ENCODE data around the gene SPEM2. TPM values are rescaled to one million over a fixed set of nuclear protein-coding genes. Genes with fewer than 3 reads are reported as not detected.

Gene SPEM2
- polyA plus RNA-seq, 1 of the 3 experiments (the other 2 are of a cell fraction): not detected

- WGBS (ENCODE audit: low lambda C conversion rate): 78% methylated on average over 9 of the region's 10 CpGs
Observed at GRCh38 chr17:7429722-7430121, 4.3 kb downstream of the SPEM2 start.

GRCh38 chr17:7431231-7431630, 5.8 kb downstream of the SPEM2 start:
- CTCF ChIA-PET: interaction anchor here (1.1 kb wide), 1 partner anchor 75 kb away, joined by 3 read pairs; no protein-coding TSS in a partner anchor
- WGBS (ENCODE audit: low lambda C conversion rate): 60% methylated on average over 1 of the region's 1 CpG
- TF ChIP-seq GABPA (IDR thresholded peaks at IDR 0.05; ENCODE audit: low read depth) (no peak), MEF2A (IDR thresholded peaks at IDR 0.05; ENCODE audit: borderline replicate concordance, low read depth) (no peak), MAX (IDR thresholded peaks at IDR 0.05; ENCODE audit: low read depth) (no peak), SIN3A (IDR thresholded peaks at IDR 0.05; ENCODE audit: borderline replicate concordance, low read depth, low read length) (no peak), REST (IDR thresholded peaks at IDR 0.05; ENCODE audit: low read depth, low read length) (no peak), TEAD4 (IDR thresholded peaks at IDR 0.05; ENCODE audit: borderline replicate concordance, insufficient read depth) (no peak), RCOR1 (IDR thresholded peaks at IDR 0.05; ENCODE audit: low read length) (no peak), PBX3 (IDR thresholded peaks at IDR 0.05) (no peak)

More at GRCh38 chr17:7429722-7430121, 4.3 kb downstream of the SPEM2 start:
- H3K4me1 ChIP-seq (ENCODE audit: control insufficient read depth in 1 of 2, insufficient read depth in 2 of 2, low read depth in 1 of 2, low read length in 1 of 2): no peaks in the 10 kb centered on the region
- DNase-seq: no peak
- no peak overlapping the region for H2AFZ ChIP-seq (ENCODE audit: low read depth)
- H3K79me2 ChIP-seq (ENCODE audit: insufficient read depth): no peaks in the 10 kb centered on the region
- H3K9me2 ChIP-seq: no peaks in the 10 kb centered on the region
- no peaks in the 10 kb centered on the region for H4K20me1 ChIP-seq (ENCODE audit: insufficient read depth)
- H3F3A ChIP-seq (replicated peaks; ENCODE audit: insufficient read depth): peaks cover 6% of the 10 kb centered on the region
- POLR2A ChIA-PET: no interaction called here
- no peaks in the 10 kb centered on the region for H3K9me3 ChIP-seq
- H3K27ac ChIP-seq (ENCODE audit: low read depth in 2 of 2, low read length in 1 of 2): no peak overlapping the region
- CTCF ChIA-PET: interaction anchor here (0.6 to 0.8 kb wide), 2 partner anchors 61 to 77 kb away, joined by 3 read pairs; partner anchors contain the start of gene KCTD11
- no peak overlapping the region for H3K9ac ChIP-seq
- no peaks in the 10 kb centered on the region for H3K27me3 ChIP-seq (ENCODE audit: insufficient read depth)
- H3K4me2 ChIP-seq: no peak overlapping the region
- TF ChIP-seq REST (IDR thresholded peaks at IDR 0.05; ENCODE audit: low read depth, low read length) (no peak), TCF12 (IDR thresholded peaks at IDR 0.05) (no peak), EP300 (IDR thresholded peaks at IDR 0.05; ENCODE audit: borderline replicate concordance in 1 of 2, low read depth in 1 of 2, low read length in 1 of 2) (no peak), POLR2AphosphoS5 (IDR thresholded peaks at IDR 0.05; ENCODE audit: low read depth, low read length) (no peak), USF2 (IDR thresholded peaks at IDR 0.05; ENCODE audit: borderline replicate concordance, low read depth, low read length) (no peak)
- no peaks in the 10 kb centered on the region for H3K36me3 ChIP-seq (replicated peaks in 1 of 2; ENCODE audit: control insufficient read depth in 1 of 2, insufficient read depth in 2 of 2, low read length in 1 of 2)
- H3K4me3 ChIP-seq (ENCODE audit: low read depth in 2 of 2, low read length in 1 of 2): no peak overlapping the region

More at GRCh38 chr17:7431231-7431630, 5.8 kb downstream of the SPEM2 start:
- peaks cover 6% of the 10 kb centered on the region for H3F3A ChIP-seq (replicated peaks; ENCODE audit: insufficient read depth)
- no peak overlapping the region for H2AFZ ChIP-seq (ENCODE audit: low read depth)
- H3K27me3 ChIP-seq (ENCODE audit: insufficient read depth): no peaks in the 10 kb centered on the region
- H3K4me2 ChIP-seq: no peak overlapping the region
- no peaks in the 10 kb centered on the region for H4K20me1 ChIP-seq (ENCODE audit: insufficient read depth)
- no peaks in the 10 kb centered on the region for H3K36me3 ChIP-seq (replicated peaks in 1 of 2; ENCODE audit: control insufficient read depth in 1 of 2, insufficient read depth in 2 of 2, low read length in 1 of 2)
- H3K9ac ChIP-seq: no peak overlapping the region
- H3K9me2 ChIP-seq: no peaks in the 10 kb centered on the region
- H3K79me2 ChIP-seq (ENCODE audit: insufficient read depth): peaks cover 3% of the 10 kb centered on the region; the same call in 1 of the 2 replicates
- DNase-seq: no peak
- no peaks in the 10 kb centered on the region for H3K9me3 ChIP-seq
- H3K4me1 ChIP-seq (ENCODE audit: control insufficient read depth in 1 of 2, insufficient read depth in 2 of 2, low read depth in 1 of 2, low read length in 1 of 2): peaks cover 0 to 4% of the 10 kb centered on the region in 2 experiments; a peak in 1 of 4 replicates
- no peak overlapping the region for H3K4me3 ChIP-seq (ENCODE audit: low read depth in 2 of 2, low read length in 1 of 2)
- POLR2A ChIA-PET: no interaction called here
- no peak overlapping the region for H3K27ac ChIP-seq (ENCODE audit: low read depth in 2 of 2, low read length in 1 of 2)
